ENCODE results near the gene ADAMTSL1.

The ADAMTSL1 gene

DNA sequence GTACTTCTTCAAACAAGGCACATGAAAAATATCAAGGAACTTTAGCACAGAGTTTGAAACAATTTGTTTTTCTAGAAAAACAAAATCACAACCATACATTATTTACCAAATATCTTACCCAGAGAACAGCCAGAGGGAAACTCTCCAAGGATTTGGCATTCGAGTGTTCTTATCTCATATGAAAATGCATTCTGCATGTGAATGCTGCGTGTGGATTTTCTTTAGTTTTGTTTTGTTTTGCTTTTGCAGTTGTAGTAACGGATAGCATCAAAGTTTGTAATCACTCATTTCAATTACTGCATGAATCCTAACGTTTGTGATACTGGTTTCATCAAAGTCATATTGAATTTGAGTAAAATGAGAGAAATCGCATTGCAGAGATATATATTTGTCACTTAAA is 28.0 kb downstream of the ADAMTSL1 start:
- no peak for DNase-seq (ENCODE audit: low read depth)

DNA sequence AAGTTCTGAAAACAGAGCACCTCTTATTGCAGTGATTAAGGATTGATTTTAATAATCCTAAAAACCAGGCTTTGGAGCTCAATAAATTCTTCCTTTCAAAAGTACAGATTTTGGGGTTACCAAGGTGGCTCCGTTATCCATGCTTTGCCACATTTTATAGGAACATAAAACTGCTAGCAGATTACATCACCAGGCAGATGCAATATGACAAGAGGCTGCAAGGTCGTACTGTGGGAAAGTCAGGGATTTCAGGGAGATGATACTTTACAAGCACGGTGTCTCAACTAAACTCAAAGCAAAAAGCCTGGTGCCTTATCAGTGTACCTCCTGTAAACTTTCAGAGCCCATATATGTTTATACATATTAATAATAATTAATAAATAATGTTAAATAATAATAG is 28.6 kb downstream of the ADAMTSL1 start:
- DNase-seq (ENCODE audit: low read depth), result no peak

DNA sequence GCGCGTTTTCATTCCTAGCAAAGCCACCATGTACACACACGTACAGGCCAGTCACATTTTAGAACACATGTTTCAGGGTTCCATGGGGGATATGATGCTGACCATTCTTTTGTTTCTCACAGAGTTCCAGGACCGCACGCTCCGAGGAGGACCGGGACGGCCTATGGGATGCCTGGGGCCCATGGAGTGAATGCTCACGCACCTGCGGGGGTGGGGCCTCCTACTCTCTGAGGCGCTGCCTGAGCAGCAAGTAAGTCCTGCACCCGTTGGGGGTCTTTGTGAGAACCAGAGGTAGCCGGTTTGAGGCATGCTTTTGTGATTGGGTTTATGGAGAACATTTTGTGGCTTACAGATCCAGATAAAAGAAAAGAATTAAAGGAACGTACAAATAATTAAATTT is 30.8 kb downstream of the ADAMTSL1 start:
- no peak for DNase-seq (ENCODE audit: low read depth)

DNA sequence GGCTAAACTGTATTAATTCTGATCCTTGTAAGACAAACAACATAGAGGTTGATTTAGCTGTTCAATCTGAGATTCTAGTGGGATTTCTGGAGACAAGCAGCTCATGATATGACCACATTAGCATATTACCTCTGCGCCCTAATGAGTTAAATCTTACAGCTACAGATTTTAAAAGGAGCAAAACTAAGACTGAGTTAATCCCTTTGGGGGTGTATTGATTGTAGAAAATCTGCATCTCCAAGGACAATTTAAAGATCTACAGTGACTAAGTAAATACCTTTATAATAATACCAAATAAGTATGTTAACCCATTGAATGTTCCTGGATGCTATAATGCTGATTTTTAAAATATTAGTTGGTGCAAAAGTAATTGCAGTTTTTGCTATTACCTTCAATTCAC is 33.2 kb downstream of the ADAMTSL1 start:
- DNase-seq (ENCODE audit: low read depth), result no peak

DNA sequence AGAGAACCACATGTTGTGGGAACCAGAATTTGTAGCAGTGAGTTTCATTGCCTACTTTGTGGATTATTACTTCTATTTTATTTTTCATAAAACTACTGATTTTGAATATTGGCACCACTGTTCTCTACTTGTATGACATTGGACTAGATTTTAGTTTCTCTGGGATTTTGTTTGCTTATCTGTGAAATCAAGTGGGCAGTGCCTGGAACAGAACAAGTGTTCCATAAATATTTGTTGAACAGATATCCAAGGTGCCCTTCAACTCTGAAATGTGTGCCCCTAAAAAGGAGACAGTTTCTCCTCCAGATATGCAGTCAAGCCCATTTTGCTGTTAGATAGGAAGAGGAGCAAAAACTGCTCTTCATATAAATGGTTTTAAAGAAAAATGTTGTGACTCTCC is 42.6 kb downstream of the ADAMTSL1 start:
- no peak for DNase-seq (ENCODE audit: low read depth)

DNA sequence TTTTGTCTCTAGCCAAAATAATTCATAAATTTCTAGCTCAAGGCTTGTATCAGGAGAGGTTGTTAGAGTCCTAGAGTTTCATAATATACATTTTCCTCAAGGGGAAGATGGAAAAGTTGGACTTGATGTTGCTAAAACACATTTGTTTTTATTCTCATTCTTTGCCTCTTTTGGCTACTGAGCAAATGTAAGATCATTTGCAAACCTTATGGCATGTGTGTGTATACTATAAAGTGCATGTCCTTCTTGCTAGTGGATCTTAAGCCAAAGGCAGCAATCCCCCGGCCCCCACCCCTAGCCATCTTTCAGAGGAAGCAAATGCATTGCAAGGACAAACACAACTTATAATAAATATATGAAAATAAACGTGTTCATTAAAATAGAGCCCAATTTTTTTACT is 43.0 kb downstream of the ADAMTSL1 start:
- DNase-seq (ENCODE audit: low read depth), result no peak

DNA sequence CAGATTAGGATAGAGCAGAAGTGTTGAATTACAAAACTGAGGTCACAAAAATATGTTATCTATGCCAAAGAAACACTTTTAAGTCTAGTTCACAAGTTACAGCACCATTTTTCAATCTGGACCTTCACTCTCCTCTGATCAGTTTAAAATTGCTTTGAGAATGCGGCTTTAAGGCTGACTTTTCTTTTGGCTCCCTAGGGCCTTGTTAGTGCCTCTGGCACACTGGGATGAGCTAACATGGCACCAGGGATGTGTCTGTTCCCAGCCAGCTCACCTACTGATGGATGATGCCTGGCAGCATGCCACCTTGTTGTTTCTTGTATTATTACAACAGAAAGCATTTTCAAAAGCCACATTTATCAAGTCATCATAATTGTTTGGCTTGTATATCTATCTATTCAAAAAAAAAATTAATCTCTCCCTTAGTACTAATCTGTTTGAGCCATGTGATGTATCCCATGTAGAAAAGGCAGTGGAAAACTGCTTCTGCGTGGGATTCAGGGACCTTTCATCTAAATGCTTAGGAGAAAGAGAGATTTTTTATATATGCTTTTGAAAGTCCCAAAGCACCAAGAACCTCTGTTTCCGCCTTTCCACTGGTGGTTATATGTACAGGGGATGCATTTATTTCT is 46.6 kb downstream of the ADAMTSL1 start:
- no peak for DNase-seq (ENCODE audit: low read depth)

DNA sequence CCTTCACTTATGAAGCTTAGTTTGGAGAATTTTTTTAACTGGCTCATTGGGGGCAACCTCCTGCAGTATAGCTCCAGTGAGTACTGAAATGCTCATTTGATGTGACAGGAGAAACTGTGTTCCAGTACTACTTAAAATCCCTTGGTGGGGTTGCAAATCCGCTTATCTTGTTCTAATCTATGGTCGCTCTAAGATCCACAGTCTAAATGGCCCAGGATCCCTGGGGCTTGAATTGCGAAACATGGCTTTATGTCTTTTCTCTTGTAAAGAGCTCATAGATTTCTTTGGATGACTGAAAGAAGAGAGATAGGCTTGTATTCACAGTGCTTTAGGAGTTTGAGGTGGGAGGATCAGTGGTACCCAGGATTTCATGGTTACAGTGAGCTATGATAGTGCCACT is 52.7 kb downstream of the ADAMTSL1 start:
- no peak for DNase-seq (ENCODE audit: low read depth)

DNA sequence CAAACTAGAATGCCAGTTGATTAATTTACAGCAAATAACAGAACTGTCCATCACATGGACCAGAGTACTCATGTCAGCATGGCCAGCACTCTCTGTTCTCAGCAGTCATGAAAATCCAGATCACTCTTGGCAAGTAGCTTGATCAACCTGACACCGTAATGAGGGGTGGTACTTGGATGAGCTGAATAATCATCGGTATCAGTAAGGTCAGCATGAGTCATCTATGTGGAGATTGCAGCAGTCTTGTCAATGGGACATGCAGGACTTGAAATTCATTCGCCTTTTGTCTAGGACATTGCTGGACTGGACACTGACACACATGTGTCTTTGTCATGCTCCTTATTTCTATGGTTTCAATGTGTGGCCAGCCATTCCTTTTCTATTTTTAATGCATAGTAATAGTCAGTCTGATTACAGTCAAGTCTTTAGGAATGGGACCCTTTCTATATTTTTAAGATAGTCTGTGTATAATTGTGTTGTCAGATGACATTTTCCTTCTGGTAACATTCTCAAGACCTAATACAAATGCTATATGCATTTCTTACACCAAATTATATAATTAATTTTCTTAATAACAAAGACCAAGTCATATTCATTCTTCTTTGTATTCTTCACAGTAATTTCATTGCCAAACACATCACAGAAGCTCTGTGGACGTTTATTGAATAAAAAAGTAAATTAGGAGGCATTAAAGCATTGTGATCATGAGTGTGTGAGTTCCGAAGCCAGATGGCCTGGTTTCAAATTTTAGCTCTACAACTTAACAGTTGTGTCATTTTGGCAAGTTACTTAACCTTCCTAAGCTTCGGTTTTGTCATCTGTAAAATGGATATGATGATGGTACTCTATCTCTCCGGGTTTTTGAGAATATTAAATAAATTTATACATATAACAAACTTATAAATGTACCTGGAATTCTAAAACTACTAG is 57.4 kb downstream of the ADAMTSL1 start:
- no peak for DNase-seq (ENCODE audit: low read depth)

DNA sequence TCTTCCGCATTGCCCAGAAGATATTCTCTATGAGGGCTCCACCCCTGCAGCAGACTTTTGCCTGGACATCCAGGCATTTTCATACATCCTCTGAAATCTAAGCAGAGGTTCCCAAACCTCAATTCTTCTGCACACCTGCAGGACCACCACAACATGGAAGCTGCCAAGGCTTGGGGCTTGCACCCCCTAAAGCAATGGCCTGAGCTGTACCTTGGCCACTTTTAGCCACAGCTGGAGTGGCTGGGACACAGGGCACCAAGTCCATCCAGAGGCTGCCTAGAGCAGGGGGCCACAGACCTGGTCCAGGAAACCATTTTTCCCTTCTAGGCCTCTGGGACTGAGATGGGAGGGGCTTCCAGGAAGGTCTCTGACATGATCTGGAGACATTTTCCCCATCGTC is 60.7 kb downstream of the ADAMTSL1 start:
- DNase-seq (ENCODE audit: low read depth), result no peak

DNA sequence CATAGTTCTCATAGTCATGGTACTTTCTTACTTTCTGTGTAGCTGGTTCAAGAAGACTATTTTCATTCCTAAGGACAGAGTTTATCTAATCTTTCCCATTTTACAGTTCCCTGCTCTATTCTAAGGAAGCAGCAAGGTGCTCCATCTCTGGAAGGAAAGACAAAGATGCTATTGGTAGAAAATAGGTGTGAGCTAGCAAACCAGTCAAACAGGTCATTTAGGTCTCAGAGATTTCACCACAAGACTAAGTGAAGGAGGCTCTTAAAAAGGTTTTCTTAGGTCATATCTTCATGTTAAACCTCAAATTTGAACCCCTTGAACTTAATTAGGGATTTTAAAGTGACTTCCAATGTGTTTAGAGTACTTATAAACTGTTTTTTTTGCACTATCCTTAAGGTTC is 62.6 kb downstream of the ADAMTSL1 start:
- DNase-seq (ENCODE audit: low read depth), result no peak

DNA sequence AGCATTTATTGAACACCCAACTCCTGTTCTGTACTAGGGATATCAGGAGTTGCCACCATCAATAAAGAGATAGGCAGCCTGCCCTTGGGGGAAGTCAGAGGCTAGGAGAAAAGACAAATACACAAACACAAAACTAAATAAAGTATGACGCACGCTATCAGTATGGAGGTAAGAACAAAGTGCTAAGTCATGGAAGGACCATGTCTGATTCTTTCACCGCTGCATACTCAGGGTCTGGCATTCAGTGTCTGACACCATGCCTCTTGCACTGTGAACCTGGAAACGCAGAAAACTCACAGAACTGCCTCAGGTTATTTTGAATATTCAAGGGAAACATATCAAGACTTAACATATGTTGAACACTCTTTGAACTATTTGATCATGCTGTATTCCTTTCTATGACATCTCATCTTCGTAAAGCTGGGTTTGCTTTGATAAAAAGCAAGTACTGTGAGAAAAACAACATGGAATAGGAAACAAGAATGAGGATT is 65.3 kb downstream of the ADAMTSL1 start:
- DNase-seq (ENCODE audit: low read depth), result no peak

DNA sequence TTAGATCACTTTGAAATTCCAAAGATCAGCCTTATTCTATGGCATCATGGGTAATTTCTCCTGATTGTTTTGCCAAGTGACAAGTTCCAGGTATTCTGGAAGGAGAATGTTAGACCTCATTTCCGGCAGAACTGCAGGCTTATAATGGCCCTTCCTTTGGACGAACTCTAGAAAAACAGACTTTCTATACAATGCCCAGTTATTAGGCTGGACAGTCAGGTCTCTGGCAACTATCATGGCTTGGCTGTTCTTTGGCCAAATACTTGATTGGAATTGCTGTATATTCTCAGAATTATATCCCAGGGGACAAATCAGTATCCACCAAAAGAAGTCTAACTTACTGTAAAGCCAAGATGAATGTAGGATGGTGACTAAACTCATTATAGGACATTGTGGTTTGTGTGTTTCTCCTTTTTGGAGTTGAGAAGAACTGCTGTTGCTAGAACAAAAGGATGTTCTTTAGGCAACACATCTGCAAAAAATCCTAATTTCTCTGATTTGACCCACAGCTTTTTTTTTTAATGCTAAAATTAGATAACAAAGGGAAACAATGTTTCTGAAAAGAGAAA is 69.0 kb downstream of the ADAMTSL1 start:
- no peak for DNase-seq (ENCODE audit: low read depth)

DNA sequence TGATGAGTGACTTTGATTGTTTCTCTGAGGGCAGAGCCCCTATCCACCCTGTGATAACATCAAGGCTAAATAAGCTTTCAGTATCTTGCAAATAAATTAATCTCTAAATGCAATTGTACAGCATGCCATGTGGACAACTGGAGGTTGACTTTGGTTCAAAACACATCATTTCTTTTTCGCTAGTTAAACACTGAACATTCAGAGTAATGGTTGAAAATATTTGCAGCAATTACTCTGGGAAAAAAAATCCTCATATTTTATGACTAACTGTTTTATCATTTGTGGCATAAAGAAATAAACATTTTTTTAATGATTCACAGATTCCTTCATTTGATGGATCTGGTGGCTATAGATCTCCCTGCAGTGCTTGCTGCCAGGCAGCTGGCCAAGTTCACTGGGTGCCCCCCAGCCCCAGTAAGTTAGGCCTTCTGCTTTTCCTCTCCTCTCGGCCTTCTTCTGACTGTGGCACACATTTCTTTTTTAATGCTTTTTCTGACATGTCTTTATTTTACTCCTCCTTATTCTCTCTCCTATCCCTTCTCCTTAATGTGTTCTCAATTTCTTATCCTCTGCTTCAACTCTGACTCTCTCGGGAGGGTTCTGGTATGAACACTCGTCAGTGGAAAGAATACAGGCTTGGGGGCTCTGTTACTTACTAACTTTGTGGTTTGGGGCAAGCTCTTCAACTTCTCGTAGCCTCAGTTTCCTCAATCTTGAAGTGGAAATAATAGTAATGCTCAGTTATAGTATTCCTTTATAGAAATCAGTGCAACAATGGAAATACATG is 69.6 kb downstream of the ADAMTSL1 start:
- DNase-seq (ENCODE audit: low read depth), result no peak

DNA sequence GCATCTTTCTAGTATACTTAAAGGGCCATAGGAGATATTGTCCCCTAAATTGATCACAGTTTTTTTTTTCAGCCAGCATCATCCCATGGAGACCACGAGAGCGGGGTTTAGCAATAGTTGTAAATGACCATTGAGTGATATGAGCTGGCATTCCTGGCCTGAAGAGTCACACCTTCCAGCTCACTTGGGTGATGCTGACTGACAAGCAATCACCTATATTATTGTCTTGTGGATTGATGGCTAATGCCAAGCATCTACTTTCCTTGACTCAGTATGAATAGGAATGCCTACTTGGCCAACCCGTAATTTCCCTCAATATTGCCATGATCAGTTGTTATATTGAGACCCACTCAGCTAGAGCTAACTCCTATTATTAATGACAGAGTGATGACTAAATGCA is 70.5 kb downstream of the ADAMTSL1 start:
- no peak for DNase-seq (ENCODE audit: low read depth)

DNA sequence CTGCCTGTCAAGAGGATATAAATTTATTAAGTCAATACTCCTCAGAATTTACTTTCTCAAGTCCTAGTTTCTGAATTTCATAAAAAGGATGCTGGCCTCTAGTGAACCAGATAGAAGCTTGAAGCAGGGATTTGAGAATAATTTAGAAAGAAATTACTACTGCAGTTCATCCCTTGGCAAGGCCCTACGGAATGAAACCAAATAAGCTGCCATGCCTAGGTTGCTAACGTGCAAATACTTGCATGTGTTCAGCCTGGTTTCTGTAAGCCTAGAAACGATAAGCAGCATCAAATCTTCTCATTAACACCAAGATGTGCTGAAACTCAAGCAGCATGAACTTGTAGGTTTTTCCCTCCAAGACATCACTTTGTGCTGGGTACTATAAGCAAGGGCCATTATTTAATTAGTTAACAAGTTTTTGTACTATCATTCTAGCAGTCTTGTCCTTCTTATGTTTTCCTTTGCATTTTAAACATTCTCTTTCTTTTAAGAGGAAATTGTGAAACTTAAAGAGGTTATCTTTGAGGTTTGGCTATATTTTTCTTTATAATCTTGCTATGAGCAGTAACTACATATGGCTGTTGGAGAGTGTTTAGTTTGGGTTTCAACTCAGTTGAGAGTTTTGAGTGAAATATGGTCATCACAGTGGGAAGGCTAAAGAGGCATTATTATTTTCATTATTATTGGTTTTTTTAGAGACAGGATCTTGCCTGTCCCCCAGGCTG is 71.8 kb downstream of the ADAMTSL1 start:
- DNase-seq (ENCODE audit: low read depth), result no peak

DNA sequence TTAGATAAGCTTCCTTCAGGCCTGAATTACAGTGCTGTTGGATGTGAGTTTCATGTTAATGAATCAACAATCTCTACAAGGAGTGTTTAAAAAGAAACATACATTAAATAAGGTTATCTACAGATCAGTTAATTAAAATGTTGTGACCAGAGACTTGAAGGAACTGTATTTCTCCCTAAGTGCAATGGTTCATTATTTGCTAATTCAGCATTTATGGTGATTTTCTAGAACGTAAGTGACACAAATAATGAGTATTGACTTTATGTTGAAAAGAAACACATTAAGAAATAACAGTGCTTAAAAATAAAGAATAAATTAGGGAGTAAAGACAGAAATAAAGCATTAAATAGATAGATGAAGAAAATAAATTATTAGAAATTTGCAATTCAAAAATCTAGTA is 74.5 kb downstream of the ADAMTSL1 start:
- no peak for DNase-seq (ENCODE audit: low read depth)

DNA sequence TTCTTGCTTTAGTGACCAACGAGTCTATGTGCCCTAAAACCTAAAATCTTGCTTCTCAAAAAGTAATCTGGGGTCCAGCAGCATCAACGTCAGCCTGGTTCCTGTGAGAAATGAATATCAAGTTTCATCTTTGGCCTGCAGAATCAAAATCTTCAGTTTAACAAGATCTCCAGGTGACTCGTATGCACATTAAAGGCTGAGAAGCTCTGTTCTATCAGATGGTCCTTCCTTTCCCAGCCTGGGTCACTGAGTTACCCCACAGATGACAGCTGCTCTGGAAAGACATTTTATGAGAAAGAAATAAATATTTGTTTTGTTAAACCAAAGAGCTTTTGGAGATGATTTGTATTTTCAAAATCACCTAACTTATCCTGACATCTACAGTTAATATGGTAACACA is 75.8 kb downstream of the ADAMTSL1 start:
- DNase-seq (ENCODE audit: low read depth), result no peak

DNA sequence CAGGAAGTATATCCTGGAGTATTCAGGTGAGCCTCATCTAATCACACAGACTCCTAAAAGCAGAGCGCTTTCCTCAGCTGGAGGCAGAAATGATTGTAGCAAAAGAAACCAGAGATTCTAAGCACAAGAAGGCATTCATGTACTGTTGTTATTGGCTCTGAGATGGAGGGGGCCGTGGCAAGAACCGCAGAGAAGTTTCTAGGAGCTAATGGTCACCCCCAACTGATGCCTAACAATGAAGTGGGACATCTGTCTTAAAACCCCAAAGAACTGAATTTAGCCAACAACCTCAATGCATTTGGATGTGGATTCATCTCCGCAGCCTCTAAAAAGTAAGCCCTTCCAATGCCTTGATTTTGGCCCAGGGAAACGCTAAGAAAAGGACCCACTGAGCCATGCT is 76.3 kb downstream of the ADAMTSL1 start:
- no peak for DNase-seq (ENCODE audit: low read depth)

DNA sequence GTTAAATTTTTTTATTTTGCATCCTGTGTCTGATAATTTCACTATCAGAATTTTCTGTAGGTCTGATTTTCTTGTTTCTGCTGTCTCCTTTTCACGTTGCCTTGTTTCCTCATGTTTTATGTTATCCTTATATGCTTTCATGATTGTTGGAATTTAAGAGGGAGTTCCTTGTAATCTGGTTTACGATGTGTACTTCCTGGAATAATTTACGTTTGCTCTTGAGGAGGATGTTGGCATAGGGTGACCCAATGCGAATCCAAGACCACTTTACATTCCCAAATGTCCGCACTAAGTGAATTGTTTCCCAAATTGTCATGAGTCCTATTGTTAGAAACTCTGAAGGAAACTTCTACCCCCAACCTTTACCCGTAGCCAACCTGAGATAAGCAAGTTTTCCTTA is 80.3 kb downstream of the ADAMTSL1 start:
- DNase-seq (ENCODE audit: low read depth), result no peak

DNA sequence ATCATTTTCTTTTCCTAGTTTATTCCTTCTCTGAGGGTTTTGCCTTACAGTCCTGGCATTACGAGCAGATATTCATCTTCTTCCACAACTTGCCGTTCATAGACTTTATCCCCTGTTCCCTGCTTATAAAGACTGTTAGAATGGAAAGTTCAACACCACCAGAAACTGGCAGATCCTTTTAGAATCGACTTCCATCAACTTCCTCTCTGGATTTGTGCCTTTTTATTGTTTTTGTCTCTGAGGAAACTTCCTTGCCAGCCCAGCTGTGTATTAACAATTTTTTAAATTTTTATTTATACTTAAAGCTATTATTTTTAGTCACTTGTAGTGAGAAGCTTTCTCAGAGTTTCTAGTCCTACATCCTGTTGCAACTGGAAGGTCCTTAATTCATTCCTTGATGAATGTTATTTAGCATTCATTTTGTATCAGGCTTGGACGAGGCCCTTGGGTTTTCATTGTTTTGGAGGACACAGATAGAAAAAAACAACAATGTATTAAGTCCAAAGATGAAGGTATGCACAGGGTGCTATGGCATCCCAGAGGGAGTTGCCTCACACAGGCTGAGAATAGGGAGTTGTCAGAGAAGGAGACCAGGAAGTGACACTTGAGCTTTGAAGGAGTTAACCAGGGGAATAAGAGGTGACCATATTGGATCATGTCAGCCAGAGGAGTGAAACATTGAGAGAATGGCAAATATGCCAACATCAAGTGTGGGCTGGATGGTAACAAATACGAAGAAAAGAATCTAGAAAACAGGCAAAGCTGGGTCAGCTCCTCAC is 81.3 kb downstream of the ADAMTSL1 start:
- no peak for DNase-seq (ENCODE audit: low read depth)
